Measurements from ENCODE around the gene DNMT1. TPM values are rescaled to one million over a fixed set of nuclear protein-coding genes. Genes with fewer than 3 reads are reported as not detected.
"Not testable (repeated sequence)": the region's sequence is repeated elsewhere in the genome, so short reads cannot be mapped to it uniquely, and the experiment has no call there.

Gene DNMT1
- polyA plus RNA-seq, 3 donors: 99.0 to 106 (median 102) TPM

DNA sequence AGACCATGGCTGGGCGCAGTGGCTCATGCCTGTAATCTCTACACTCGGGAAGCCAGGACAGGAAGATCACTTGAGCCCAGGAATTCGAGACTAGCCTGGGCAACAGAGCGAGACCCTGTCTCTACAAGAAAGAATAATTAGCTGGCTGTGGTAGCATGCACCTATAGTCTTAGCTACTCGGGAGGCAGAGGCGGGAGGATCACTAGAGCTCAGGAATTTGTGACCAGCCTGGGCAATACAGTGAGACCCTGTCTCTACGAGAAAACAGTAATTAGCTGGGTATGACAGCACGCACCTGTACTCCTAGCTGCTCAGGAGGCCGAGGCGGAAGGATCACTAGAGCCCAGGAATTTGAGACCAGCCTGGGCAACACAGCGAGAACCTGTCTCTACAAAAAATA is 7.4 kb downstream of the DNMT1 start:
- no peak for DNase-seq (ENCODE audit: low read depth in 3 of 3, low spot score in 2 of 3)

DNA sequence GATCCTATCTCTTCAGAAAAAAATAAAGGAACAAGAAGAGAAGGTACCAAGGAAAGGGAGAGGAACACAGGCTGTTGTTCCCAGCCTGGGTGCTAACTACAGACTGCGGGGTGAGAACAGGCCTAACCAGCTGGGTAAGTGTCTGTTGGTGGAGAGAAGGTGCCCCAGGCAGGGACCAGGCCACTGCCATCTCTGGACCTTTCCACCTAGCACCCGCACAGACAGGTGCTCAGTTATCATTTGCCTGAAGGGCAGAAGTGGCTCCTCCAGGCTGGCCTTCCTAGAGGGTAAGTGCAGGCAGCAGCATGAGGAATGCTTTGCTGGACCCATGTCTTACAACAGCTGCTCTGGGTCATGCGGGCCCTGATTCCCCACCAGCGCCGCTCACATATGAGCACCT is 10.1 kb downstream of the DNMT1 start:
- DNase-seq (ENCODE audit: low read depth in 3 of 3, low spot score in 2 of 3): no peak

DNA sequence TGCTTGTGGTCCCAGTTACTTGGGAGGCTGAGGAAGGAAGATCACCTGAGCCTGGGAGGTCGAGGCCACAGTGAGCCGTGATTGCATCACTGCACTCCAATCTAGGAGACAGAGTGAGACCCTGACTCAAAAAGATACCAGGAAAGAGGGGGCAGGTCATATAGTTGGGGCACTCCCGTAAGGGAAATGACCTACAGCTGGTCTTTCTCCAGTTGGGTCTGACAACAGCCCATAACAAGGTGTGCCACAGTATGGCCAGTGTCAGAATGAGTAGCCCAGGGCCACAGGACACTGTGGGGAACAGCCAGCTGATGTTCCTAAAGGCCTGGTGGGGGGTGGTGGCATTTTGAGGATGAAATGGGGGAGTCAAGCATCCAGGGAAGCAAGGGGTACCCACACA is 10.8 kb downstream of the DNMT1 start:
- no peak for DNase-seq (ENCODE audit: low read depth in 3 of 3, low spot score in 2 of 3)

- no peak for DNase-seq (ENCODE audit: low read depth in 3 of 3, low spot score in 2 of 3)
These were observed 11.9 kb downstream of the DNMT1 start for GRCh38 chr19:10182847-10183246.

- DNase-seq (ENCODE audit: low read depth in 3 of 3, low spot score in 2 of 3): no peak
These were observed 12.7 kb downstream of the DNMT1 start for GRCh38 chr19:10182076-10182475.

DNA sequence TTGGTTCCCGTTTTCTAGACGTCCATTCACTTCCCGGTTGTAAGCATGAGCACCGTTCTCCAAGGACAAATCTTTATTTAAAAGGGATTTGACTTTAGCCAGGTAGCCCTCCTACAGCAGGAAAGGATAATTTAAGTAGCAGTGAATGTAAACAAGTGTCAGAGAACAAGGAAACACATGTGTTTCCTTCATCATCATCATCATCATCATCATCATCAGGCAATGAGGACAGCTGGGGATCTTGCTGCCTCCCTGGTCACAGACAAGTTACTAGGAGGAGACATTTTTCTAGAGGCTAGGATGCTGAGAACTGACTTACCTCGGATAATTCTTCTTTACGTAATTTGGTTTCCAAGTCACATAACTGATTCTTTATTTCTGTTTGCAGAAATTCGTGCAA is 14.3 kb downstream of the DNMT1 start:
- DNase-seq (ENCODE audit: low read depth in 3 of 3, low spot score in 2 of 3): no peak

- DNase-seq (ENCODE audit: low read depth in 3 of 3, low spot score in 2 of 3): not testable (repeated sequence)
These were observed 14.7 kb downstream of the DNMT1 start for GRCh38 chr19:10180024-10180423.

DNA sequence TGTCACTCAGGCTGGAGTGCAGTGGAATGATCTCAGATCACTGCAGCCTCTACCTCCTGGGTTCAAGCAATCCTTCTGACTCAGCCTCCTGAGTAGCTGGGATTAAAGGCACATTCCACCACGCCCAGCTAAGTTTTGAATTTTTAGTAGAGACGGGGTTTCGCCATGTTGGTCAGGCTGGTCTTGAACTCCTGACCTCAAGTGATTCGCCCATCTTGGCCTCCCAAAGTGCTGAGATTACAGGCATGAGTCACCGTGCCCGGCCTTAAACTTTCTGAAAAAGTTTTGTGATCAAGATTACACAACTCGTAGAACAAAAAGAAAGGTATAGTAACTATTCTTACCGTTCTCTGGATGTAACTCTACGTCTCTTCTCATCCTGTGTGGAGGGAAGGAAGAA is 21.2 kb downstream of the DNMT1 start:
- DNase-seq (ENCODE audit: low read depth in 3 of 3, low spot score in 2 of 3): no peak

- DNase-seq (ENCODE audit: low read depth in 3 of 3, low spot score in 2 of 3): no peak
These were observed 26.3 kb downstream of the DNMT1 start for GRCh38 chr19:10168386-10168948.

GRCh38 chr19:10167459-10167858 is 27.3 kb downstream of the DNMT1 start:
- DNase-seq (ENCODE audit: low read depth in 3 of 3, low spot score in 2 of 3): no peak

DNA sequence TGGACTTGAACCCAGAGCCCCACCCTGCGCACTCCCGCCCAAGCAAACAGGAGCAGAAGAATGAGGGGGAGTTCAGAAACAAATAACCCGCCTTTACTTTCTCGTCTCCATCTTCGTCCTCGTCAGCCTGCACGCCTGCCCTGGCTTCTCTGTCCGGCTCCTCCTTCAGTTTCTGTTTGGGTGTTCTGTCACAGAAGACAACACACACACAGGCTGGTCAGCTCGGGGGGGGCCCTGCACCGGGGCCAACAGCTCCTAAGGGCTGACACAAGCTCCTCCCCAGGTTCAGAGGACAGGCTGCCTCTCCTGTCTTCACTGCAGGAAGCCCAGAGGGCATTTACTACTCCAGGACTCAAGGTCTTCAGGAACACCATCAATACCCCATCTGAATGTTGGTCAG is 28.3 kb downstream of the DNMT1 start:
- not testable (repeated sequence) for DNase-seq (ENCODE audit: low read depth in 3 of 3, low spot score in 2 of 3)

GRCh38 chr19:10166046-10166445 is 28.7 kb downstream of the DNMT1 start:
- DNase-seq (ENCODE audit: low read depth in 3 of 3, low spot score in 2 of 3): no peak

- no peak for DNase-seq (ENCODE audit: low read depth in 3 of 3, low spot score in 2 of 3)
These were observed 31.2 kb downstream of the DNMT1 start for GRCh38 chr19:10163536-10163935.

GRCh38 chr19:10159610-10160009 is 35.1 kb downstream of the DNMT1 start:
- no peak for DNase-seq (ENCODE audit: low read depth in 3 of 3, low spot score in 2 of 3)

- DNase-seq (ENCODE audit: low read depth in 3 of 3, low spot score in 2 of 3): no peak
These were observed 36.3 kb downstream of the DNMT1 start for GRCh38 chr19:10158485-10158884.

DNA sequence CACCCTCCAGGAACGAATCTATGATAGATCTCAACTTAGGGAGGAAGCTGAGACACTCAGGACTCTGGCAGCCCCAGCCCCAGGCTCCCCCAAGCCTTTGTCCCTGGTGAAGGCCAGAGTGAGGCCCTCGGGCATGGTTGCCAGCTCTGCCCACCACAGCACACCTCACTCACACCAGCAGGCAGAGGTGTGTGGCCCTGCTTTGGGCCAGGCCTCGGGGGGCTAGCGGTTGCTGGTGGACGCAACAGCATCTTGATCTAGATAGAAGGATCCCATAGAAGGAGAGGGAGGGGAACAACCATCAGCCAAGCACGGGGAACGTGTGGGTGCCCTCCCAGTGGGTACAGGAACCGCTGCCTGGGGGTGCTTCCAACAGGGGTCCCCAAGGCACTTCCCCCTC is 36.7 kb downstream of the DNMT1 start:
- DNase-seq (ENCODE audit: low read depth in 3 of 3, low spot score in 2 of 3): no peak

DNA sequence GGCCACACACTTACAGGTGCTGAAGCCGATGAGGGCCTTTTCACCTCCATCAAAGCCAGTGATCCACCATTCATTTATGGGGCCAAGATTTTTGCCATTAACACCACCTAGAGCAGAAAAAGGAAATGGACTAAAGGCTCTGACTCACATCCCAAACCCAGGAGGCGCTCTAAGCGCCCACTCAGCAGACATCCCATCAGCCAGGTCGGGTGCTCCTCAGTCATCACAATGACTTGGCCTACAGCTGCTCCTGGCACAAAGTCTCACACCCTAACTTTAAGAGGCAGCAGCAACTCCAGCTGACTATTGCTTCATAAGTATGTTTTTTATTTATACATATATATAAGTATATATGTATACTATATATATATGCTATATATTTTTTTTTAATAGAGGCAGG is 38.9 kb downstream of the DNMT1 start:
- DNase-seq (ENCODE audit: low read depth in 3 of 3, low spot score in 2 of 3): no peak

DNA sequence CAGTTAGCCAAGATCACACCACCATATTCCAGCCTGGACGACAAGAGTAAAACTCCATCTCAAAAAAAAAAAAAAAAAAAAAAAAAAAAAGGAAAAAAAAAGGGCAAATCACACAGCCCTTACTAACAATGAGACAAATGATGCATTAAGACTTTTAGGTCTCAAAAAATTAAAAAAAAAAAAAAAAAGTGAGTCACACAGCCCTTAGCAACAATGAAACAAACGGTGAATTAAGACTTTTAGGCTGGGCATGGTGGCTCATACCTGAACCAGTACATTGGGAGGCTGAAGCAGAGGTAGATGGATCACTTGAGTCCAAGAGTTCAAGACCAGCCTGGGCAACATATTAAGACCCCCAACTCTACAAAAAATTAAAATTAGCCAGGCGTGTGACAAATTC is 42.7 kb downstream of the DNMT1 start:
- no peak for DNase-seq (ENCODE audit: low read depth in 3 of 3, low spot score in 2 of 3)

GRCh38 chr19:10151521-10151920 is 43.2 kb downstream of the DNMT1 start:
- no peak for DNase-seq (ENCODE audit: low read depth in 3 of 3, low spot score in 2 of 3)

- DNase-seq (ENCODE audit: low read depth in 3 of 3, low spot score in 2 of 3): no peak
These were observed 45.3 kb downstream of the DNMT1 start for GRCh38 chr19:10149427-10149826.

DNA sequence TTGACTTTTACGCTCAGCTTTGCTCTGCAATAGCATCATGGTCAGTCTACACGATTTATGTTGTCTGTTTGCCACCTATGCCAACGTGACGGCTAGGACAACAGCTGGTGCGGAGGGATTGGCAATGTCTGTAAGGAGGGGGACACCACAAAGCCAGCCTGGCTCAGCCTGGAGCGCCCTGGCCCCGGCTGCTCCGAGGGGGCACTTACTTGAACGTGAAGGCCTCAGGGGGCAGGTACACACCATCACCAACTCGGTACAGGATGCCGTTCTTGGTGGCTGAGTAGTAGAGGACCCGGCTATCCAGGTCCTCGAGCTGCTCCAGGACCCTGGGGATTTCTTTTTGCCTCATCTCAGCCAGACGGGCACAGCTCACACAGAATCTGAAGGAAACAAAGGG is 48.6 kb downstream of the DNMT1 start:
- no peak for DNase-seq (ENCODE audit: low read depth in 3 of 3, low spot score in 2 of 3)

- no peak for DNase-seq (ENCODE audit: low read depth in 3 of 3, low spot score in 2 of 3)
These were observed 49.7 kb downstream of the DNMT1 start for GRCh38 chr19:10145031-10145430.

GRCh38 chr19:10144361-10144760 is 50.4 kb downstream of the DNMT1 start:
- DNase-seq (ENCODE audit: low read depth in 3 of 3, low spot score in 2 of 3): no peak

Measured in right renal cortex interstitium (tissue), 3 donors.